GM19372 (cell line): ENCODE measurements around the gene TECPR2.

Experiments
- ATAC-seq: cut with Tn5 transposase; IDR thresholded peaks from one replicate; pipeline ENCODE4 v1.9.1; 2021; ENCODE audit warnings: mild to moderate bottlenecking, low read depth, moderate library complexity; ENCODE audit not compliant: unreplicated experiment

The TECPR2 gene

GRCh38 chr14:102490456-102490855, 127.7 kb downstream of the TECPR2 start:
- no peak for ATAC-seq

- no peak for ATAC-seq
Measured at GRCh38 chr14:102491366-102491765, 128.6 kb downstream of the TECPR2 start.

GRCh38 chr14:102491786-102492530, 129.2 kb downstream of the TECPR2 start:
- ATAC-seq = no peak

- ATAC-seq = no peak
Measured at GRCh38 chr14:102492531-102492910, 129.8 kb downstream of the TECPR2 start.

GRCh38 chr14:102493096-102493495, 130.4 kb downstream of the TECPR2 start:
- no peak for ATAC-seq

- ATAC-seq = no peak
Measured at GRCh38 chr14:102493585-102493984, 130.8 kb downstream of the TECPR2 start.

- no peak for ATAC-seq
Measured at GRCh38 chr14:102495491-102496330, 133.0 kb downstream of the TECPR2 start.

- no peak for ATAC-seq
Measured at GRCh38 chr14:102496331-102496691, 133.6 kb downstream of the TECPR2 start.

GRCh38 chr14:102496958-102497744, 134.4 kb downstream of the TECPR2 start:
- no peak for ATAC-seq

- no peak for ATAC-seq
Measured at GRCh38 chr14:102497998-102498677, 135.4 kb downstream of the TECPR2 start.

- ATAC-seq = no peak
Measured at GRCh38 chr14:102498678-102499265, 136.0 kb downstream of the TECPR2 start.

GRCh38 chr14:102499401-102500157, 136.8 kb downstream of the TECPR2 start:
- no peak for ATAC-seq

- ATAC-seq = no peak
Measured at GRCh38 chr14:102500158-102500662, 137.5 kb downstream of the TECPR2 start.

GRCh38 chr14:102500713-102501112, 138.0 kb downstream of the TECPR2 start:
- ATAC-seq = no peak

GRCh38 chr14:102501751-102502315, 139.1 kb downstream of the TECPR2 start:
- no peak for ATAC-seq

- no peak for ATAC-seq
Measured at GRCh38 chr14:102502571-102502970, 139.8 kb downstream of the TECPR2 start.

- ATAC-seq = no peak
Measured at GRCh38 chr14:102503641-102504327, 141.0 kb downstream of the TECPR2 start.

- no peak for ATAC-seq
Measured at GRCh38 chr14:102504328-102504999, 141.7 kb downstream of the TECPR2 start.
